MM.1S (cell line): ENCODE data around the gene HOXD9.

Experiments
- EZH2 ChIP-seq: fragments of 300-600 bp; sonication (generic); optimal IDR thresholded peaks from 2 replicates; pipeline ENCODE3; 2017; ENCODE audit warnings: low read depth, mild to moderate bottlenecking, antibody characterized with exemption, low read length, mixed read lengths
- EZH2phosphoT487 ChIP-seq: fragments of 300-600 bp; sonication (generic); IDR thresholded peaks from 2 replicates; pipeline ENCODE4 v1.6.1; 2018; ENCODE audit warnings: antibody characterized with exemption, low read length
- TF ChIP-seq, protein P1 (sequence below): fragments of 300-600 bp; sonication (generic); IDR thresholded peaks from 2 replicates; pipeline ENCODE4 v1.5.1; 2016; ENCODE audit warnings: antibody characterized with exemption, low read length, mixed read lengths

GRCh38 chr2:176109192-176109901 lies 13.2 kb upstream of the HOXD9 start:
- TF ChIP-seq, protein P1, sequence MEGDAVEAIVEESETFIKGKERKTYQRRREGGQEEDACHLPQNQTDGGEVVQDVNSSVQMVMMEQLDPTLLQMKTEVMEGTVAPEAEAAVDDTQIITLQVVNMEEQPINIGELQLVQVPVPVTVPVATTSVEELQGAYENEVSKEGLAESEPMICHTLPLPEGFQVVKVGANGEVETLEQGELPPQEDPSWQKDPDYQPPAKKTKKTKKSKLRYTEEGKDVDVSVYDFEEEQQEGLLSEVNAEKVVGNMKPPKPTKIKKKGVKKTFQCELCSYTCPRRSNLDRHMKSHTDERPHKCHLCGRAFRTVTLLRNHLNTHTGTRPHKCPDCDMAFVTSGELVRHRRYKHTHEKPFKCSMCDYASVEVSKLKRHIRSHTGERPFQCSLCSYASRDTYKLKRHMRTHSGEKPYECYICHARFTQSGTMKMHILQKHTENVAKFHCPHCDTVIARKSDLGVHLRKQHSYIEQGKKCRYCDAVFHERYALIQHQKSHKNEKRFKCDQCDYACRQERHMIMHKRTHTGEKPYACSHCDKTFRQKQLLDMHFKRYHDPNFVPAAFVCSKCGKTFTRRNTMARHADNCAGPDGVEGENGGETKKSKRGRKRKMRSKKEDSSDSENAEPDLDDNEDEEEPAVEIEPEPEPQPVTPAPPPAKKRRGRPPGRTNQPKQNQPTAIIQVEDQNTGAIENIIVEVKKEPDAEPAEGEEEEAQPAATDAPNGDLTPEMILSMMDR: no peak
- no peak for TF ChIP-seq EZH2
- TF ChIP-seq EZH2phosphoT487: no peak
